Measurements from ENCODE around the gene YWHAE. TPM values are rescaled to one million over a fixed set of nuclear protein-coding genes. Genes with fewer than 3 reads are reported as not detected.
"Not testable (repeated sequence)": the region's sequence is repeated elsewhere in the genome, so short reads cannot be mapped to it uniquely, and the experiment has no call there.

The YWHAE gene
- total RNA-seq, 1 experiment from 2014 or later = 210 TPM

DNA sequence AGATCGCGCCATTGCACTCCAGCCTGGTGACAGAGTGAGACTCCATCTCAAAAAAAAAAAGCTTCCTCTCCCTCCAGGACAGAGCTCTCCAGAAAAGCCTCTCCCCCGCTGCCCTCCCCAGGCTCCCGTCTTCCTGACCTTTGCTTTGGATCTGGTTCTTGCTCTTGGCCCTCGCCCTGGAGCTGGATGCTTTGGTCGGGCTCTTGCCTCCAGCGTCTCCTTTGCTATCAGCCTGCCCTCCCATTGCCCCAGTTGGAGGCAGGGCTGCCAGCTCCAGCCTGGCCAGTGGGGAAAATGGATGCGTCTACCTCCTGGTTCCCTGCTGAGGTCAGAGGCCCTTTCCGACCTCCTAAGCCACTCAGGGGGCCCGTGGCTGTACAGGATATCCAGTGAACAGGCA, 84.6 kb downstream of the YWHAE start:
- POLR2A ChIA-PET (ENCODE audit: unreplicated experiment) = no interaction called here
- no peaks in the 10 kb centered on the region for H3F3A ChIP-seq (ENCODE audit: low read length, unreplicated experiment)
- no peak for DNase-seq
- H3K79me2 ChIP-seq (ENCODE audit: low read length) = no peaks in the 10 kb centered on the region
- no peaks in the 10 kb centered on the region for H3K9me2 ChIP-seq (replicated peaks; ENCODE audit: low read length)
- no peak overlapping the region for H3K9ac ChIP-seq (ENCODE audit: low read length)
- no TSS peak for BruUV-seq (replicated peaks)
- no peaks in the 10 kb centered on the region for H3K9me3 ChIP-seq (ENCODE audit: low read length)
- CTCF ChIA-PET = interaction anchor here (0.6 kb wide), 2 partner anchors 436 to 1462 kb away, joined by 3 to 4 read pairs; no protein-coding TSS in a partner anchor
- H3K27me3 ChIP-seq (ENCODE audit: low read length) = no peaks in the 10 kb centered on the region
- no peaks in the 10 kb centered on the region for H4K20me1 ChIP-seq (ENCODE audit: low read length)
- H3K4me2 ChIP-seq (ENCODE audit: low read length) = no peak overlapping the region
- intact Hi-C loops (cut with micrococcal nuclease) = no loop called here
- TF ChIP-seq, protein P1, sequence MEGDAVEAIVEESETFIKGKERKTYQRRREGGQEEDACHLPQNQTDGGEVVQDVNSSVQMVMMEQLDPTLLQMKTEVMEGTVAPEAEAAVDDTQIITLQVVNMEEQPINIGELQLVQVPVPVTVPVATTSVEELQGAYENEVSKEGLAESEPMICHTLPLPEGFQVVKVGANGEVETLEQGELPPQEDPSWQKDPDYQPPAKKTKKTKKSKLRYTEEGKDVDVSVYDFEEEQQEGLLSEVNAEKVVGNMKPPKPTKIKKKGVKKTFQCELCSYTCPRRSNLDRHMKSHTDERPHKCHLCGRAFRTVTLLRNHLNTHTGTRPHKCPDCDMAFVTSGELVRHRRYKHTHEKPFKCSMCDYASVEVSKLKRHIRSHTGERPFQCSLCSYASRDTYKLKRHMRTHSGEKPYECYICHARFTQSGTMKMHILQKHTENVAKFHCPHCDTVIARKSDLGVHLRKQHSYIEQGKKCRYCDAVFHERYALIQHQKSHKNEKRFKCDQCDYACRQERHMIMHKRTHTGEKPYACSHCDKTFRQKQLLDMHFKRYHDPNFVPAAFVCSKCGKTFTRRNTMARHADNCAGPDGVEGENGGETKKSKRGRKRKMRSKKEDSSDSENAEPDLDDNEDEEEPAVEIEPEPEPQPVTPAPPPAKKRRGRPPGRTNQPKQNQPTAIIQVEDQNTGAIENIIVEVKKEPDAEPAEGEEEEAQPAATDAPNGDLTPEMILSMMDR (conservative IDR thresholded peaks at IDR 0.05; ENCODE audit: low read depth, low read length) = no peak
- TF ChIP-seq EZH2phosphoT487 (IDR thresholded peaks at IDR 0.05; ENCODE audit: borderline replicate concordance, low read length) (no peak), EZH2 (IDR thresholded peaks at IDR 0.05; ENCODE audit: low read length, unreplicated experiment) (no peak)
- no peaks in the 10 kb centered on the region for H3K36me3 ChIP-seq (ENCODE audit: low read depth, low read length)
- H2AFZ ChIP-seq (ENCODE audit: low read length) = no peak overlapping the region
- H3K27ac ChIP-seq (ENCODE audit: low read length) = no peak overlapping the region
- no peak overlapping the region for H3K4me3 ChIP-seq (ENCODE audit: low read length)
- no peak for ATAC-seq
- H3K4me1 ChIP-seq (ENCODE audit: insufficient read depth, low read length) = no peaks in the 10 kb centered on the region

DNA sequence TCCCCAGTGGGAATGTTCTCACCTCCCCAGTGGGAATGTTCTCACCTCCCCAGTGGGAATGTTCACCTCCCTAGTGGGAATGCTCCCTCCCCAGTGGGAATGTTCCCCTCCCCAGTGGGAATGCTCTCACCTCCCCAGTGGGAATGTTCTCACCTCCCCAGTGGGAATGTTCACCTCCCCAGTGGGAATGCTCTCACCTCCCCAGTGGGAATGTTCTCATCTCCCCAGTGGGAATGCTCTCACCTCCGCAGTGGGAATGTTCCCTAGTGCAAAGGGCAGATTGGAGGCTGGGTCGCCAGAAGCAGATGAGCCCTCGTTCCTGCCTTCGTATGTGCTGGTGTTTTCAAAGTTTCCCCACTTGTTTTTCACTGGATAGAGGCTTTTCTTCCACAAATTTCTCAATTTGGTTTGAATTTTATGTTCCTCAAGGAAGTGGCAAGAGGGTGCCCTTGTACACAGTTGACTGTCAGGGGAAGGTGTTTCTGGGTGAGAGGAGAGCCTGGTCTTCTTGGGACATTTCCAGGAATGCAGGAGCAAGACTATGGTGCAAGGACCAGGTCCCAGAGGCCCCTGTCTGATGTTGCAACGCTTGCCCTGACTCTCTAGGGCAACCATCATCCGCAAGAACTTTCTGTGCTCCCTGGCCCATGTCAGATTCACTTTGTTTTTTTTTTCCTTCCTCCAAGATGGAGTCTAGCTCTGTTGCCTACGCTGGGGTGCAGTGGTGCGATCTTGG, 86.6 kb downstream of the YWHAE start:
- Histone ChIP-seq H3K36me3 (ENCODE audit: low read depth, low read length) (no peaks in the 10 kb centered on the region), H3F3A (ENCODE audit: low read length, unreplicated experiment) (no peaks in the 10 kb centered on the region), H3K9me2 (replicated peaks; ENCODE audit: low read length) (no peaks in the 10 kb centered on the region), H3K4me3 (ENCODE audit: low read length) (no peak overlapping the region), H3K9me3 (ENCODE audit: low read length) (no peaks in the 10 kb centered on the region), H3K27ac (ENCODE audit: low read length) (no peak overlapping the region), H2AFZ (ENCODE audit: low read length) (no peak overlapping the region), H3K79me2 (ENCODE audit: low read length) (no peaks in the 10 kb centered on the region), H4K20me1 (ENCODE audit: low read length) (no peaks in the 10 kb centered on the region), H3K4me1 (ENCODE audit: insufficient read depth, low read length) (no peaks in the 10 kb centered on the region), H3K27me3 (ENCODE audit: low read length) (no peaks in the 10 kb centered on the region), H3K4me2 (ENCODE audit: low read length) (no peak overlapping the region), H3K9ac (ENCODE audit: low read length) (no peak overlapping the region)
- POLR2A ChIA-PET (ENCODE audit: unreplicated experiment) = no interaction called here
- BruUV-seq (replicated peaks) = no TSS peak
- intact Hi-C loops (cut with micrococcal nuclease) = no loop called here
- CTCF ChIA-PET = no interaction called here
- ATAC-seq (no peak), DNase-seq (no peak)
- no peak for TF ChIP-seq EZH2phosphoT487 (IDR thresholded peaks at IDR 0.05; ENCODE audit: borderline replicate concordance, low read length)
- no peak for TF ChIP-seq EZH2 (IDR thresholded peaks at IDR 0.05; ENCODE audit: low read length, unreplicated experiment)
- TF ChIP-seq, protein P1 (conservative IDR thresholded peaks at IDR 0.05; ENCODE audit: low read depth, low read length) = no peak

DNA sequence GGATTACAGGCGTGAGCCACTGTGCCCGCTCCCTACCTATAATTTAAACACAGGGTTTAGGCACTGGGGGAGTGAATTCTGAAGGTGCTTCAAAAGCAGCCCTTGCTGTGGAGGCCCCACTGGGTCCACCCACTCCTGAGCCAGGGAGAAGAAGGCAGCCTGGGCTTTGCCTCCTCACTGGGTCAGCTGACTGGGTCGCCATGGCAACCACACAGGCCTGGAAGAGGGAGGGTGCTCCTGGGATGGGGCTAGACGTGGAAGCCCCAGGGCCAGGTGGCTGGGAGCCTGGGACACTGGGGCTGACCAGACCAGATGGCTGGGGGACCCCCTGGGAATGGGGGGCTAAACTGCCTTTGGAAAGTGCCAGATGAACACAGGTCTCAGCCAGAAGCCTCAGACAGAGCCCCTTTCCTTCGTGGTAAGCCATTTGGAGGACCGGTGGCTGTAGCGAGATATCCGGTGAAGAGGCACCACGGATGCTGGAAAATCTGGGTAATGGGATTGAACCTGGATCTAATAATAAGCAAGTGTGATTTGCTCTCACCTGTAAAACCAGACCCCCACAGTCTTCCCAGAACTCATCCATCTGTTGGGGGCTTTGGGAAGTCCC, 87.7 kb downstream of the YWHAE start:
- no peaks in the 10 kb centered on the region for H4K20me1 ChIP-seq (ENCODE audit: low read length)
- POLR2A ChIA-PET (ENCODE audit: unreplicated experiment) = no interaction called here
- no peak overlapping the region for H2AFZ ChIP-seq (ENCODE audit: low read length)
- no peak overlapping the region for H3K4me2 ChIP-seq (ENCODE audit: low read length)
- no TSS peak for BruUV-seq (replicated peaks)
- no peaks in the 10 kb centered on the region for H3F3A ChIP-seq (ENCODE audit: low read length, unreplicated experiment)
- no peaks in the 10 kb centered on the region for H3K79me2 ChIP-seq (ENCODE audit: low read length)
- no peak for ATAC-seq
- CTCF ChIA-PET = no interaction called here
- no peak for DNase-seq
- no peaks in the 10 kb centered on the region for H3K4me1 ChIP-seq (ENCODE audit: insufficient read depth, low read length)
- no peaks in the 10 kb centered on the region for H3K36me3 ChIP-seq (ENCODE audit: low read depth, low read length)
- no peaks in the 10 kb centered on the region for H3K27me3 ChIP-seq (ENCODE audit: low read length)
- intact Hi-C loops (cut with micrococcal nuclease) = no loop called here
- H3K9ac ChIP-seq (ENCODE audit: low read length) = no peak overlapping the region
- no peaks in the 10 kb centered on the region for H3K9me2 ChIP-seq (replicated peaks; ENCODE audit: low read length)
- H3K27ac ChIP-seq (ENCODE audit: low read length) = no peak overlapping the region
- no peaks in the 10 kb centered on the region for H3K9me3 ChIP-seq (ENCODE audit: low read length)
- H3K4me3 ChIP-seq (ENCODE audit: low read length) = no peak overlapping the region
- TF ChIP-seq EZH2 (IDR thresholded peaks at IDR 0.05; ENCODE audit: low read length, unreplicated experiment) = no peak
- TF ChIP-seq, protein P1 (conservative IDR thresholded peaks at IDR 0.05; ENCODE audit: low read depth, low read length) = no peak
- no peak for TF ChIP-seq EZH2phosphoT487 (IDR thresholded peaks at IDR 0.05; ENCODE audit: borderline replicate concordance, low read length)

DNA sequence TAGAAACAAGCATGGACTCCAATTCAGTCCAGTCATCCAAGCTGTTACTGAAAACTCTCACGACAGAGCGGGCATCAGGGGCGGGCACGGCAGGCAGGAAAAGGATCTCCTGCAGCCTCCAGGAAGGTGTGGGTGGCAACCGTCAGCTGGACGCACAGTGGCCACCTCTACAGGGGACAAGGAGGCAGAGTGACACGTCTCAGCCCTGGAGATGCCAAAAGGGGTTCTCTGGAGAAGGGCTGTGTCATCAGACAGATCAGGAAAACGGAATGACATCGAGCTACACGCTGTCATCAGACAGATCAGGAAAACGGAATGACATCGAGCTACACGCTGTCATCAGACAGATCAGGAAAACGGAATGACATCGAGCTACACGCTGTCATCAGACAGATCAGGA, 92.2 kb downstream of the YWHAE start:
- H3F3A ChIP-seq (ENCODE audit: low read length, unreplicated experiment); CTCF ChIA-PET: not testable (repeated sequence)

More for the DNA sequence above, 92.2 kb downstream of the YWHAE start:
- H4K20me1 ChIP-seq (ENCODE audit: low read length); H3K4me3 ChIP-seq (ENCODE audit: low read length); H3K9me2 ChIP-seq (replicated peaks; ENCODE audit: low read length); H3K36me3 ChIP-seq (ENCODE audit: low read depth, low read length); POLR2A ChIA-PET (ENCODE audit: unreplicated experiment); H2AFZ ChIP-seq (ENCODE audit: low read length); DNase-seq; H3K9me3 ChIP-seq (ENCODE audit: low read length); BruUV-seq (replicated peaks); H3K9ac ChIP-seq (ENCODE audit: low read length); H3K4me1 ChIP-seq (ENCODE audit: insufficient read depth, low read length); H3K4me2 ChIP-seq (ENCODE audit: low read length); H3K27ac ChIP-seq (ENCODE audit: low read length); intact Hi-C loops (cut with micrococcal nuclease); H3K27me3 ChIP-seq (ENCODE audit: low read length); ATAC-seq; H3K79me2 ChIP-seq (ENCODE audit: low read length): not testable (repeated sequence)

Data from PC-3 (cell line).